Left colon (tissue), 2 donors: ENCODE data around the gene ACAP2. TPM values are rescaled to one million over a fixed set of nuclear protein-coding genes. Genes with fewer than 3 reads are reported as not detected.
"Not testable (repeated sequence)": the region's sequence is repeated elsewhere in the genome, so short reads cannot be mapped to it uniquely, and the experiment has no call there.

Experiments used
- ATAC-seq: fragments of 200-7000 bp; cut with Tn5 transposase; one replicate; pipeline ENCODE4 v1.9.1; 2020; ENCODE audit warnings: mild to moderate bottlenecking, moderate library complexity
- DNase-seq, 2 donors: peaks; one replicate each; pipeline ENCODE4 v3.0.0-alpha.2; 2020
- intact Hi-C, 2 donors: fragments of 100-400 bp; cut with DNase I in 1 of 2; cut with micrococcal nuclease in 1 of 2; formaldehyde crosslinking; loops; one replicate each; pipeline versions ENCODE4 v1.11.2 to v1.14.0; 2022; cut with DNase I, micrococcal nuclease
- total RNA-seq, 2 donors: library from RNA; stranded (reverse); fragmentation: NEBNext Ultra II Directional; extraction: Animal tissue kit (Norgen Biotek cat#: 25700); gene quantifications; one replicate each; pipeline ENCODE4 v1.2.1, GENCODE V29; 2021
- donor health status: DM: no; HTN: no; CAD: no.
- donor health status: DM: yes; HTN: yes; CAD: no.

Gene ACAP2
- total RNA-seq, 2 donors from 2014 or later = 63.5 to 67.9 TPM

DNA sequence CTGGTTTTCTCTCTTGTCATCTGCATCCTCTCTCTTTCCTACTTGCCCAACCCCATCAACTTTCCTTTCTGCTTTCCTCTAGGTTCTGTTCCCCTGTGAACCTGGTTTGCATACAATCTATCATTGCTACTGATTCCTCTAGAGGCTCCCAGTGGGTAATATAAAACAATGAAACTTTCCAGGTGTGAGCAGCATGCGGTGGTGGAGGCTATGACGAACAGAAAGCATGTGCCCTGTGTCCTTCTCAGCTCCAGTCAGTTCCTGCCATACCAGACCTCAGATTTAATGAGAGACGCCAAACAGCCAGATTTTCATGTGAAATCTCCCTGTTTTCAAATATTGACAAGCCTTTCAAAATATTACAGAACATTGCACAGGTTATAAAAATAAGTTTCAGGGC, 3.5 kb upstream of the ACAP2 start:
- ATAC-seq = no peak
- intact Hi-C loops = no loop called here
- no peak for DNase-seq

DNA sequence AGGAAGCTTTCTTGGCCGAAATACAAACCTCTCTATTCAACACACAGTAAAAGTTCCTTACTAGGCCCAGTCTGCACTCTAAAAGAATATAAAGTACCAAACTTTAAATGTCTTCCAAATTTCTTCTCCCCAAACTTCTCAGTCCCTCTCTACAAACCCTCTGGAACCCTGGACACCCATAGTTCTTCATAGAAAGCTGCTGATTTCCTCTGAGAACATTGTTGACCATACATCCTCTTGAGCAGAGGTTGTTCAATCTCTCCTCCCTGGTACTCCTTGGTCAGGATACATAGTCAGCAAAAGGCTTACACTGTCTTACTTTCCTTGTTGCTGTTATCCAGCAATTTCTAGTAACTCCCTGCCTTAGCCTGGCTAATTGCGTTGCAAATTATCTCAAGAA, 3.1 kb upstream of the ACAP2 start:
- DNase-seq = no peak
- intact Hi-C loops = no loop called here
- no peak for ATAC-seq

- ATAC-seq (no peak), DNase-seq (no peak)
- intact Hi-C loops = no loop called here
Observed at GRCh38 chr3:195443391-195443989, 670 bp upstream of the ACAP2 start.

DNA sequence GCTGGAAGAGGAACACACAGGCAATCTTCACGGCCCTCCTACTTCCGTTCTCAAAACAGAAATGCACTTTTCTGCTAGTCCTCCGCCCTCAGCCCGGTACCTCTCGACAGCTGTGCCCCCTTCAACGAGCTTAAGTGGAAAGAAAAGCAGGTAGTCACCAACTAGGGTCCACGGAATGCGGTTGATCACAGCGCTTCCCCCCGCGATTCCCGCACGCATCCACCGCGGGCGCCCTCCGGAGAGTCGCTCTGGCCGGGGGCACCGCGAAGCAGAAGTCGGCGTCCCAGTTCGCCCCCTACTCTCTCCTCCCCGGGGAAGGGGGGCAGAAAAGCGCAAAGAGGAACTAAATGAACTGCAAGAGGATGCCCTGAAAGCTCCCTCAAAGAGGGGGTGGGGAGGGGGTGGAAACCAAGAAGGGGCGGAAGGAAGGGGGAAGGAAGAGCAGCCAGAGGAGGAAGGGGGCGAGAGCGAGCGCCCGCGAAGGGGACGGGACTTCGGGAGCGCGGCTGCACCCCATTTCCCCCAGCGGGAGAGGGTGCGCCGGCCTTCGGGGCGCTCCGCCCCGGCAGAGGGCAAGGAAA, 738 bp downstream of the ACAP2 start:
- ATAC-seq = peak; percentile 11
- intact Hi-C loops = no loop called here
- DNase-seq = peak; percentile 59 to 62

GRCh38 chr3:195441476-195441991, 1.3 kb downstream of the ACAP2 start:
- DNase-seq = peak in 1 of 2 donors; percentile 51
- intact Hi-C loops = no loop called here
- peak; percentile 23 for ATAC-seq

DNA sequence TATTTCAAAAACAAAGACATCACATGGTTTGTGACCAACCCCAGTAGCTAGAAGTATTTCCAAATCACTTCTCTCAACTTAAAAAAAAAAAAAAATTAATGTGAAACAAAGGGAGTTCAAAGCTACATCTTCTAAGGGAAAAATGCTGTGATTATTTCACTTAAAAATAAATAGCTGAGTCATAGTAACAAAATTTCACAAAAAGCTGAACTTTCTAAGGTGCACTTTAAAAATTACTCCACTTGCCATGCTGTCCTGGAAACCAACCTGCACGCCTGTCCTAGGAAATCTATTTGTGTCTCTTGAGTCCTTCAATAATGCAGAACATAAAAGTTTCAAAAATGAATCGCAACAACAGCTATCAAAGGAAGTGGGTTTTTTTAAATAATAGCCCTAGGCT, 1.8 kb downstream of the ACAP2 start:
- DNase-seq (no peak), ATAC-seq (no peak)
- intact Hi-C loops = no loop called here

DNA sequence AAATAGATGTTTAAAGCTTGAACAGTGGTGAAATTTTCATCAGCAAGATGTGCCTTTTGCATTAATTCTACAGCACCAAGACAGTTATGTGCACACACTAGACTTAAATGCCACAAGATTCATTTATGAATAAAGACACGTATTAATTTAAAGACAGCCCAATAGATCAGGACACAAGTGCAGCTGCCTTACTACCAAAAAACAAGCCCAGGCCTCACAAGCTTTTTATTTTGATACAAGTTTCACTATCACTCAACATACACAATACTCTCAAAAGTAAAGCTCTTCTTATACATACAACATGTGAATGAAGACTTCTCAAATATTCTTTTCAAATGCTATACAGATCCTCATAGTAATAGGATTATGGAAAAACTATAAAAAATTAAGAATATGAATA, 2.4 kb downstream of the ACAP2 start:
- ATAC-seq (no peak), DNase-seq (no peak)
- intact Hi-C loops = no loop called here

GRCh38 chr3:195438371-195438770, 4.4 kb downstream of the ACAP2 start:
- ATAC-seq (no peak), DNase-seq (no peak)
- intact Hi-C loops = no loop called here

GRCh38 chr3:195425849-195426248, 17.0 kb downstream of the ACAP2 start:
- ATAC-seq (no peak), DNase-seq (no peak)

DNA sequence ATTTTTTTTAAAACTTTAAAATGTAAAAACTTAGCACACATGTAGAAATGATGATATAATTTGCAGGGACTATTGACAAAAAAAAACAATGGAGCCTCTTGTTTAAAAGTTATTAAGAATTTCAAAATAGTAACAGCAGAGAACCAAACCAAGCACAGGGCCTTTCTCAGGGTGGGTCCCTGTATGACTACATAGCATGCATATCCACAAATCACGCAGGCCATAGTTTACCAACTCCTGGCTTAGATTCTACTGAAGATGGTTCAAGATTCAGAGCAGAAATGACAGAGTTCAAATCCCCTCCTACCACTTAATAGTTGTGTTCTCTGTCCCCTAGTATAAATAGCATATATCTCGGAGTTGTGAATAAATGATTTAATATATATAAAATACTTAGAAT, 19.0 kb downstream of the ACAP2 start:
- intact Hi-C loops = no loop called here
- DNase-seq (no peak), ATAC-seq (no peak)

More at GRCh38 chr3:195425849-195426248, 17.0 kb downstream of the ACAP2 start:
- intact Hi-C loops = no loop called here

DNA sequence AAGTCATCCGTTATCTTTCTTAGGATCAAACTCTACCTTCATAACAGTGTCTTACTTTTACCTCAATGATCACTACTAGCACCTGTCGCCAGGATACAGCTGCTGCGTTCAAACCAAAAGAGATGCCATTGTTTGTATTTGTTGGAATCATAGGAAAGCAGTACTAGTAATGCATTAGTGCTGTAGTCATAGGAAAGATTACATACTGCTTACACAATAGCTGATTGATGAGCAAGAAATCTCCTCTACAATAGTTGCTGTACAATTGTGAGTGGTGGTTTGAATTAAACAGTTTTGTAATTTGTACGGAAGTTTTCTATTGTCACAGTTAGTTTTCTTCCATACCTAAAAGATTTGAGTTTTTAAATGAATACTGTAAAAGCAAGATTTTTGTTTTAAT, 21.4 kb downstream of the ACAP2 start:
- ATAC-seq = no peak
- intact Hi-C loops = no loop called here
- DNase-seq = no peak

- intact Hi-C loops = no loop called here
- DNase-seq (no peak), ATAC-seq (no peak)
Observed at GRCh38 chr3:195416795-195417194, 26.0 kb downstream of the ACAP2 start.

DNA sequence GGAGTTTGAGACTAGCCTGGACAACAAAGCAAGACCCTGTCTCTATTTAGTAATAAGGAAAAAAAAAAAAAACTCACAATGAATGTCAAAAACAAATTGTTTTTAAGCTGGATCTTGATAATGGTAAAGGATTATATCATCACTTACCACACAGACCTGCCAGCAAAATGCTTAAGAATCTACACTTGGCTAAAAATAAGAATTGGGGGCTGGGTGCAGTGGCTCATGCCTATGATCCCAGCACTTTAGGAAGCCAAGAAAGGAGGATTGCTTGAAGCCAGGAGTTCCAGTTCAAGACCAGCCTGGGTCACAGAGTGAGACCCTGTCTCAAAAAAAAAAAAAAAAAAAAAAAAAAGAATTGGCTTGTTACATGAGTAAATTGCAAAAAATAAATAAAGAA, 31.0 kb downstream of the ACAP2 start:
- ATAC-seq (no peak), DNase-seq (no peak)
- intact Hi-C loops = no loop called here

DNA sequence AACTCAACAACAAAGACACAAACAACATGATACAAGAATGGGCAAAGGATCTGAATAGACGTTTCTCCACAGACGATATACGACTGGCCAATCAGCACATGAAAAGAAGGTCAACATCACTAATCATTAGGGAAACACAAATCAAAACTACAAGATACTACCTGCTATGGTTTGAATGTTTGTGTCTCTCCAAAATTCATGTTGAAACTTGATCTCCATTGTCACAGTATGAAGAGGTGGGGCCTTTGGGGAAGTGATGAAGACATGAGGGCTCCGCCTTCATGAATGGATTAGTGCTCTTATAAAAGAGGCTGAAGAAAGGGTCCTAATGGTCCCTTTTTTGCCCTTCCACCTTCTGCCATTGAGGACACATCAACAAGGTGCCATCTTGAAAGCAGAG, 32.3 kb downstream of the ACAP2 start:
- DNase-seq = no peak
- intact Hi-C loops = no loop called here
- no peak for ATAC-seq

DNA sequence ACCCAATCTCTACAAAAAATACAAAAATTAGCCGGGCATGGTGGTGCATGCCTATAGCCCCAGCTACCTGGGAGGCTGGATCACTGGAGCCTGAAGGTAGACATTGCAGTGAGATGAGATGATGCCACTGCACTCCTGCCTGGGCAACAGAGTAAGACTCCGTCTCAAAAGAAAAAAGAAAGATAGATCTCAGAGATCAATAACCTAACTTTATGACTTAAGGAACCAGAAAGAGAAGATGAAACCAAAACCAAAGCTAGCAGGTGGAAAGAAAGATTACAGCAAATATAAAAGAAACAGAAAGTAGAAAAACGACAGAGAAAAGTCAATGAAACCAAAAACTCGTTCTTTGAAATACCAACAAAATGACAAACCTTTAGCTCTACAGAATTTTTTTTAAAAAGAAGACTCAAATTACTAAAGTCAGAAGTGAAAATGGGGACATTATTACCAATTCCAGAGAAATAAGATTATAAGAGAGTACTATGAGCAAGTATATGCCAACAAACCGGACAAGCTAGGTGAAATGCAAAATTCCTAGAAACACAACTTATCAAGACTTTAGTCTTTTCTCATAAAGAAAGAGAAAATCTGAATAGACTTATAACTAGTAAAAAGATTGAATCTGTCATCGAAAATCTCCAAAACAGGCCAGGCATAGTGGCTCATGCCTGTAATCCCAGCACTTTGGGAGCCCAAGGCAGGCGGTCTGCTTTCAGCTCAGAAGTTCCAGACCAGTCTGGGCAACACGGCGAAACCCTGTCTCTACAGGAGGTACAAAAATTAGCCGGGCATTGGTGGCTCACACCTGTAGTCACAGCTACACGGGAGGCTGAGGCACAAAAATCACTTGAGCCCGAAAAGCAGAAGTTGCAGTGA, 35.0 kb downstream of the ACAP2 start:
- intact Hi-C loops = no loop called here
- ATAC-seq (no peak), DNase-seq (no peak)

- intact Hi-C loops = no loop called here
- DNase-seq (no peak), ATAC-seq (no peak)
Observed at GRCh38 chr3:195405651-195406050, 37.2 kb downstream of the ACAP2 start.

DNA sequence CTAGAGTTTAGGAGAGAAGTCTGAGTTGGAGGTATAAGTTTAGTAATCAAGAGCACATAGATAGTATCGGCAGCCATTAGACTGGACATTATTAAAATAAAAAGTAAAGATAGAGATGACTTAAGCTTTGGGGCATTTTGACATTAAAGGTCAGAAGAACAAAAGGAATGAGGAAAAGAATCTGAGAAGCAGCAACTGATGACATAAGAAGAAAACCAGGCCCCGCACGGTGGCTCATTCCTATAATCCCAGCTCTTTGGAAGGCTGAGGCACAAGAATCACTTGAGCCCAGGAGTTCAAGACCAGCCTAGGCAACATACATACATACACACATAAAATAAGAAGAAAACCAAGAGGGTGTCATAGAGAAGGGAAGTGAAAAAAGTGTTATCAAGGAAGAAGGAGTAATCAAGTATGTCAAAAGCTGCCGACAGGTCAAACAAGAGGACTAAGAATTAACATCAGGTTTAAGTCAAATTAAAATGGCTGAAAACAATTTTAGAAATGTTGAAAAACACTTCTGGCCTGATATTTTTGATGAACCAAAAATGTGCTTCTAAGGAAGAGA, 38.9 kb downstream of the ACAP2 start:
- DNase-seq (no peak), ATAC-seq (no peak)
- intact Hi-C loops = no loop called here

DNA sequence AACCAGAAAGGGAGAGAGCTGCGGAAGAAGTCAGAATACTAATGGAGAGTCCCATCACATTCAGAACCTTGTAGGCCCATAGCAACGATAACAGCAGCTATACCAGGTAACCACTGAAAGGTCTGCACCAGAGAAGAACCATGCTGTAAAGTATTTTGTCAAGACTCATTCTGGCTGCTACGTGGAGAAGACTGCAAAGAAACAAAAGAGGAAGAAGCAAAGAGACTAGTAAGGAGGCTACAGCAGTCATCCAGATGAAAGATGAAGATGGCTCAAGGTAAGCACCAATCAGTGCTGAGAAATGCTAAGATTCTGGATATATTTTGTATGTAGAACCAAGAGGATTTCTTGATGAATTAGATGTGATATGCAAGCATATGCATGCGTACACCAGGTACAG, 39.6 kb downstream of the ACAP2 start:
- DNase-seq = no peak
- intact Hi-C loops = no loop called here
- ATAC-seq = no peak

DNA sequence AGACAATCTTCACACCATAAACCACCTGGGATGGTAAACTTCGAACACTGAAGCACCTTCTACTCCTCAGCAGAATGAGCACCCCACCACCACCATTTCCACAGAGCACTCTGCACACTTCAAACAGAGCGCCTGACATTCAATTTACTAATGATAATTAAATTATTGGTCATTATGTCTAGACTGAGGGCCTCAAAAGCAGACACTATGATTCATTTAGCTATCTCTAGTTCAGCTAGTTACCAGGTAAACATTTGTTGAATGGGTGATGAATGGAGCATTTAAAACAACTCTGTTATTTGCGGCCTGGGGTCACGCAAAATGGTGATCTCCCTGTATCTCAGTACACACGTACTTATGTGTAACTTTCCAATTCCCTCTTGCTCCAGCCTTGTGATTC, 40.9 kb downstream of the ACAP2 start:
- intact Hi-C loops = no loop called here
- no peak for DNase-seq
- ATAC-seq = no peak

- DNase-seq, intact Hi-C loops, ATAC-seq: not testable (repeated sequence)
Observed at GRCh38 chr3:195398460-195398859, 44.4 kb downstream of the ACAP2 start.
